ENCODE results near the gene SLC13A3.

GRCh38 chr20:46649965-46650542 is 1.2 kb downstream of the SLC13A3 start:
- TF ChIP-seq CTCF (conservative IDR thresholded peaks at IDR 0.05 in 1 of 2, IDR thresholded peaks at IDR 0.05 in 1 of 2; ENCODE audit: extremely low read depth in 1 of 2, insufficient read depth in 1 of 2, low read depth in 1 of 2, low read length in 2 of 2) = no peak
- TF ChIP-seq EZH2 (IDR thresholded peaks at IDR 0.05; ENCODE audit: borderline replicate concordance, low read length) = no peak

All from mammary epithelial cell (primary cell).